Measurements from ENCODE around the gene FOXN3. TPM values are rescaled to one million over a fixed set of nuclear protein-coding genes. Genes with fewer than 3 reads are reported as not detected.

FOXN3 gene
- total RNA-seq, 6 experiments from 2014 or later, result 31.9 to 43.4 (median 37.9) TPM

- H3K27me3 Mint-ChIP-seq (ENCODE audit: insufficient read depth), result no peaks in the 10 kb centered on the region; the same call in none of the 2 replicates
- no peak overlapping the region for H3K27ac Mint-ChIP-seq
- peaks cover 4% of the 10 kb centered on the region; the same call in 1 of the 2 replicates for H3K9me3 Mint-ChIP-seq
- H3K4me3 Mint-ChIP-seq, result no peak overlapping the region
- no peak for DNase-seq
- TF ChIP-seq CTCF (IDR thresholded peaks at IDR 0.05), result no peak
- H3K4me1 Mint-ChIP-seq (ENCODE audit: low read depth), result peaks cover 29% of the 10 kb centered on the region
- peaks cover 8% of the 10 kb centered on the region; the same call in 1 of the 2 replicates for H3K36me3 Mint-ChIP-seq (ENCODE audit: low read depth)
Measured at GRCh38 chr14:89377544-89377943, 39.5 kb downstream of the FOXN3 start.

GRCh38 chr14:89374908-89375307, 42.1 kb downstream of the FOXN3 start:
- TF ChIP-seq CTCF (IDR thresholded peaks at IDR 0.05), result no peak
- no peak for DNase-seq
- no peak overlapping the region for H3K4me3 Mint-ChIP-seq
- no peaks in the 10 kb centered on the region; the same call in none of the 2 replicates for H3K27me3 Mint-ChIP-seq (ENCODE audit: insufficient read depth)
- H3K9me3 Mint-ChIP-seq, result peaks cover under 1% of the 10 kb centered on the region; the same call in 1 of the 2 replicates
- no peak overlapping the region for H3K27ac Mint-ChIP-seq
- no peaks in the 10 kb centered on the region for H3K36me3 Mint-ChIP-seq (ENCODE audit: low read depth)
- H3K4me1 Mint-ChIP-seq (ENCODE audit: low read depth), result peaks cover 50% of the 10 kb centered on the region

GRCh38 chr14:89373185-89373584, 43.8 kb downstream of the FOXN3 start:
- no peak for DNase-seq
- no peaks in the 10 kb centered on the region; the same call in none of the 2 replicates for H3K27me3 Mint-ChIP-seq (ENCODE audit: insufficient read depth)
- H3K4me3 Mint-ChIP-seq, result no peak overlapping the region
- peaks cover 58% of the 10 kb centered on the region for H3K4me1 Mint-ChIP-seq (ENCODE audit: low read depth)
- TF ChIP-seq CTCF (IDR thresholded peaks at IDR 0.05), result no peak
- peak overlapping the region; percentile 55 for H3K27ac Mint-ChIP-seq
- H3K36me3 Mint-ChIP-seq (ENCODE audit: low read depth), result no peaks in the 10 kb centered on the region
- H3K9me3 Mint-ChIP-seq, result no peaks in the 10 kb centered on the region

GRCh38 chr14:89372512-89372883, 44.5 kb downstream of the FOXN3 start:
- H3K4me3 Mint-ChIP-seq, result no peak overlapping the region
- no peaks in the 10 kb centered on the region for H3K9me3 Mint-ChIP-seq
- no peaks in the 10 kb centered on the region; the same call in none of the 2 replicates for H3K27me3 Mint-ChIP-seq (ENCODE audit: insufficient read depth)
- H3K27ac Mint-ChIP-seq, result peak overlapping the region; percentile 58
- no peak for TF ChIP-seq CTCF (IDR thresholded peaks at IDR 0.05)
- no peak for DNase-seq
- peaks cover 51% of the 10 kb centered on the region for H3K4me1 Mint-ChIP-seq (ENCODE audit: low read depth)
- H3K36me3 Mint-ChIP-seq (ENCODE audit: low read depth), result no peaks in the 10 kb centered on the region

- TF ChIP-seq CTCF (IDR thresholded peaks at IDR 0.05), result no peak
- Mint-ChIP-seq H3K27me3 (ENCODE audit: insufficient read depth) (no peaks in the 10 kb centered on the region; the same call in none of the 2 replicates), H3K27ac (peak overlapping the region; percentile 58), H3K4me1 (ENCODE audit: low read depth) (peaks cover 45% of the 10 kb centered on the region), H3K36me3 (ENCODE audit: low read depth) (no peaks in the 10 kb centered on the region), H3K4me3 (peak overlapping the region; percentile 44), H3K9me3 (no peaks in the 10 kb centered on the region)
- DNase-seq, result peak; percentile 35
Measured at GRCh38 chr14:89371585-89372511, 45.2 kb downstream of the FOXN3 start.

Data from HFFc6 (cell line).